Muscle of back (tissue), 11 donors: ENCODE measurements around the gene TBC1D22A. TPM values are rescaled to one million over a fixed set of nuclear protein-coding genes. Genes with fewer than 3 reads are reported as not detected.

Experiments used
- DNase-seq, 3 donors: peaks; one replicate each; pipeline versions ENCODE4 v3.0.0 to v3.0.0-alpha.2; 2013
- polyA plus RNA-seq, 10 donors: library from polyadenylated mRNA; unstranded; fragments of 120-200 nt; gene quantifications; one replicate each; pipeline ENCODE4 v1.2.1, GENCODE V29; 2013; ENCODE audit not compliant: insufficient read length in 10 of 10

Gene TBC1D22A
- polyA plus RNA-seq, 10 donors, result 10.6 to 14.9 (median 13.4) TPM

DNA sequence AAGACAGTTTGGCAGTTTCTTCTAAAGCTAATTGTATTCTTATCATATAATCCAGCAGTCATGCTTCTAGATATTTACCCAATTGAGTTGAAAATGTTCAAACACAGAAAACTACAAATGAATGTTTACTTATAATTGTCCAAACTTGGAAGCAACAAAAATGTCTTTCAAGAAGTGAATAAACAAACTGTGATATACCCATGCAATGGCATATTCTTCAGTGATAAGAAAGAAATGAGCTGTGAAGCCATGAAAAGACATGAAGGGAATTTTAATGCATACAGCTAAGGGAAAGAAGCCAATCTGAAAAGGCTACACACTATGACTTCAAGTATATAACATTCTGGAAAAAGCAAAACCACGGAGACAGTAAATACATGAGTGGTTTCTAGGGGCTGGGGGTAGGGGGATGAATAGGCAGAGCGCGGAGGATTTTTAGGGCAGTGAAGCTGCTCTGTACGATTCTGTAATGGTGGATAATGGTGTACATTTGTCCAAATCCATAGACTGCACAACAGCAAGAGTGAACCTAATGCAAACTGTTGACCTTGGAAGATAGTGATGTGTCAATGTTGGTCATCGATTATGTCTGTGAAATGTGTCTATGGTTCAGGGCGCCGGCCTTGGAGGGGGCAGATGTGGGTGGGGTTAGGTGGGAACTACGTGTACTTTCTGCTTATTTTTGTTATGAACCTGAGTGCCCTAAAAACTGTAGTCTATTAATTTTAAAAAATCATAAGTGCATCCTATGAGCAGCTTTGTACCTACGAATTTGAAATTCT is 424.9 kb downstream of the TBC1D22A start:
- DNase-seq, result no peak

DNA sequence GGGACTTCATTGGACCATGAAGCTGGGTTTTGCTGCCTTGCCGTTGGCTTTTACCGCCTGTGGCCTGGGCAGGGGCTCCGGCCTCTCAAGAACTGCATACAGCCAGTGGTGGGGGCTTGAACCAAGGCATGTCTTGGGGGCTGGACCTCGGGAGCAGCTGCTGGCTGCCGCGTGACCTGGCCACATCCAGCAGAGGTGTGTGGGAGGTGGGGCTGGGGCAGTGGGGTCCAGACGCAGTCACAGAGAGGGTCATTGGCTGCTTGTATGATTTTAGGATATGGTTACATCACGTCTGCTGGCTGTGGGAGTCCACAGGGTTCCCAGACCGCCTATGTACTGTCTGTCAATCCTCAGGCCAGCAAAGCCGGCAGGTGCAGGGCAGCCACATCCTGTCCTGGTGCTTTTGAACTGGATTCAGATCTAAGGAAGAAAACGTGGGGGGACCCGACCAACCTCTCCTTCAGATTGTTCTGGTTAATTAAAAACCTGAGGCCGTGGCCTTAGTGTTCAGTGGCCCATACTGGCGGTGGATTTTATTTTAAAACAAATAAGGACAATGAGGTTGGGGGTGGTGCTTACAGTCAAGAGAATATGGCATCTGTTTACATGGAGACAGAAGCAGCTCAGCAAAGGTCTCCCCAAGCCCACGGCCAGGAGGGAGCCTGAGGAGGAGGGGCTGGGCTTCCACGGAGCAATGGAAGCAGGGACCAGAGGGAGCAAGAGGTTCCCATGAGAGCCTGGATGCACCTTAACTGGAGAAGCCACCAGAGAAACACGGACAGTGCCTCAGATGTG is 426.0 kb downstream of the TBC1D22A start:
- DNase-seq, result no peak

DNA sequence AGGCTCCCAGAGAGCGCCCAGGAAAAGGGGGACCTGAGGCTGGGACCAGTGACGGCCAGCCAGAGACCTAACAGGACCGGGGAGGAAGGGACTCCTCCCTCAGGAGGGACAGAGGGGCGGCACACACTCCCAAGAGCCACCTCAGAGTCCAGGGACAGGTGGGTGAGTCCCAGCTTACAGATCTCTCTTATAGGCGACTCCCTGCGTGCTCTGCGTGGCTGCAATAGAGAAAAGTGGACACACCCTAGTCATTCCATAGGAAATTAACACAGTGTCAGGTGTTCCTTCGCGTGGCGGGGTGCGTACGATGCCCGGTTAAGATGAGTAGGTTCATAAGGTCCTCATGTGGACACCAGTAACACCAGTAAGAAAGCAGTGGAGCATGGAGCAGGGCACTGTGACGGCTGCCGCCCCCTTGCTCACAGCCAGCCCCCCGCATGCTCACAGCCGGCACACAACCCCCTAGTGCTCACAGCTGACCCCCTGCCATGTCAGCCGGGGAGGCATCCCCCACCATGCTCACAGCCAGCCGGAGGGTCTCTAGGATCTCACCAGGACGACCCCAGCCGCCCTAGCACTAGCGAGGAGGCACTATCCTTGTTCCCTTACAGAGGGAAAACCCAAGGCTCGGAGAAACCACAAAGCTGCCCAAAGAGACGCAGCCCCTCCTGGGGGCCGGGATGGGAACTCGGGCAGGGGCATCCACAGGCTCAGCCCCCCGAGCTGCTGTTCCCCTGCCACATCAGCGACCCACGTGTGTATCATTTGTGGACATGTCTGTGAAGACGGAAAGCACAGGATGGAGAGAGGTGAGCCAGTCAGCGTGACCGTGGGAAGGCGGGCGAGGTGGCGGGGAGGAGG is 426.8 kb downstream of the TBC1D22A start:
- no peak for DNase-seq

DNA sequence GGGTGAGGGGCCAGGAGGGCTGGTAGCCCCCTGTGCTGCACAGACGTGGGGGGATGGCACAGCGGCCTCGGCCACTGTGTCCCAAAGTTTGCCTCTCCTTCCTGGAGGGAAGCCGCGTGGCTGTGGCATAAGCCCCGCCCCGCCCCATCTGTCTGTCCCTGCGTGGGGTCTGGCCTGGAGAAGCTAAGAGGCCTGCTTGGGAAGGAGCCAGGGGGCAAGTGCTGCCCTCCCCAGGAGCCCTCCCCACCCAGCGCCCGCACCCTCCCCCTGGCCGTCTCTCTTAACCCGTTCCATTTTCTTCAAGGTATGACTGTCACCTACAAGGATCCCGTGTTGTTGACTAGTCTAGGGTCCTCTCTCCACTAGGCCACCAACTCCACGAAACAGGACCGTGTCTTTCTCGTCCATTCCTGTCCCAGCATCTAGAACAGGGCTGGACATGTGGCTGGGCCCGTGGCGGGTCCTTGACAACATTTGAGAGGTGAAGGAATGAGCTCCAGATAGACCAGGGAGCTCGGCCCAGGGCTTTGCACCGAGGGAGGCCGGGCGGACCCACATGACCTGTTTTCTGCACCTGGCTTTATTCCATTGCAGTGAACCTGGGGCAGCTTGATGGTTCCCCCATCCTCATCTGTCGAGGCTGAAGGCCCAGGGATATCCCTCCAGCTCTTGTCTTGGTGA is 428.0 kb downstream of the TBC1D22A start:
- DNase-seq, result no peak

DNA sequence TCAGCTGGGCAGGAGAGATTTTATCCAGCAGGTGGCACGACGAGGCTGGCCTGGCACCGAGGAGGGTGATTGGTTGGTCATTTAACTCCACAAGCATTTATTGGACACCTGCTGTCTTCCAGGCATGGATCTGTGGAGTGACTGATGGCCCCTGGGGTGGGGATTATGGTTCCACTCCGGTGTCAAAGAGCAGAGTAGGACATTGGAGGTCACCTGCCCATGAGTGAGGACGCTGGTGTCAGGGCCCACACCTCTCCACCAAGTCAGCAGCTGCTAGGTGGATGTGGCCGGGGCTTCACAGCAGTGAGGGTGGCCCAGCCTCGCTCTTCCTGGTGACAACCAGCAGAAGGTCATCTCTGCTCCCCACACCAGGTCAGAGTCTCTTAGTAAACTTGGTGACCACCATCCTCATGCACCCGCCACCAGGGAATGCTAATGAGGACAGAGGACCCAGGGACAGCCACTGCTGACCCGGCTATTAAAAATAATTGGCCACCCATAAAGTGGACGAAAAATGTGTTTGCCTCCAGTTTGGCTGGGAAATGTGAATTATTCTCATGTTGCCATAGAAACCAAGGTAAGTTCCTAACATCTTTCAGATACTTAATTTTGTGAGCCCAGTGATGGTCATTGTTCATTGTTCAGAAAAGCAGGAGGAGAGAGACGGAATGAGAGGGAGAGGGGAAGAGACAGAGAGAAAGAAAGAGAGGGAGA is 428.7 kb downstream of the TBC1D22A start:
- DNase-seq, result no peak

DNA sequence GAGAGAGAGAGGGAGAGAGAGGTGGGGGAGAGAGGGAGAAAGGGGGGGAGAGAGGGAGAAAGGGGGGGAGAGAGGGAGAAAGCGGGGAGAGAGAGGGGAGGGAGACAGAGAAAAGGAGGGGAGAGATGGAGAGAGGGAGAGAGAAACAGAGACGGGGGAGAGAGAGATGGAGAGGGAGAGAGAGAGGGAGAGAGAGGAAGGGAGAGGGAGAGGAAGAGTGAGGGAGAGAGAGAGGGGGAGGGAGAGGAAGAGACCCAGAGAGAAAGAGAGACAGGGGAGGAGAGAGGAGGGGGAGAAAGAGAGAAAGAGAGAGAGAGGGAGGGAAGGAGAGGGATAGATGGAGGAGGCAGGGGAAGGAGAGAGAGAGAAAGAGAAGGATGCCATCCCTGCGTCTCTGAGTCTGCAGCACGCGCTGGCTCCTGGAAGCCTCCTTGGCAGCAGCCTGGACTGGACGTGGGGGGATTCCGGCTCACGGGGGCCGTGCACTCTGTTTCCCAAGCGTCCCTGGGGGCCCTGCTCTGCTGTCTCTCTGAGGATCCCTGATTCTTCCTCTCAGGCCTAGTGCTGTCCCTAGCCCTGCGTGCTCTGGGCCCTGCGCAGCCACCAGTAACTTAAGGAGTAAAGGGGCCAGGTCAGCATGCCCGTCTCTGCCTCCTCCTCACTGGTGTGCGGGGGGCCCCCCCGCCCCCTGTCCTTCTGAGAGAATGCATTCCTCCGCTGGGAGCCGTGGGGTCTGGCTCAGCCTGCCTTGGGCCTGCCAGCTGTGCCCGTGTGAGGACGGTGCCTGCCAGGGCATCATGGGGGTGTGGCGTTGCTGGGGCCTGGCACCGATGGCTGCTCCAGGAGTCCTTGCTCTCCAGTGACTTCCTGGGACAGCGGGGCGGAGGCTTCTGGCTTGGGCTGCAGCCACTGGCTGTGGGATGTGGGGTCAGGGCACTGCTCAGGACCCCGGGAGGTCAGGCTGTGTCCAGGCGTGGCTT is 429.5 kb downstream of the TBC1D22A start:
- no peak for DNase-seq

DNA sequence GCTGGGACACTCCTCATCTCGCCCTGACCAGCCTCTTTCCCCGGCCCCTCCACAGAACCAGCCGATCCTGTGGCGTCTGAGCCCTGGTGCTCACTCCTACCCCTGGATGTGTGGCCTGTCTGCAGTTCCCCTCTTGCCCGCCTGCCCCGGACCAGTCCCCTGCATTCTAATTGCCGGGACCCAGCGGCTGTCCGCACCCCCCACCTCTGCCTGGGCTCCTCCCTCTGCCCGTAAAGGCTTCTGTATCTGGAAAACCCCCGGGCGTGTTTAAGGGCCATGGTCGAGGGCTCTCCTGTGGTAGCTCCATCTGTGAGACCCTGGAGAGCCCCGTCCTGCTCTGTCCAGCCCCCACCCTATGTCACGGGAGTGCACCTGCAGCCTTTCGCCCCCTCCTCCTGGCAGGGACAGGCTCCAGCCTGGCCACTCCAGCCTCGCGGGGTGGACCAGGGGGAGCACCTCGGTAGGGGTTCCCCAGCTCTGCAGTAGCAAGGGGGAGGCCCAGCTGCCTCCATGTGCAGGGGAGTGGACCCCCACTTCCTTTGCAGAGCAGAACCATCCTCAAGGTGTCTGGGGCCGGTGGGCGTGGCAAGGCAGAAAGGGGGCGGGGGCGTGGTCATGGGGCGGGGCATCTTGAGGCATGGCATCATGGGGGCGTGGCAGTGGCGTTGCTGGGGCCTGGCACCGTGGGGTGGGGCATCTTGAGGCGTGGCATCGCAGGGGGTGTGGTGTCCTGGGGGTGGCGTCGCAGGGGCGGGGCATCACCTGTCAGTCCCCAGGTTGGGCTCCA is 430.4 kb downstream of the TBC1D22A start:
- no peak for DNase-seq

DNA sequence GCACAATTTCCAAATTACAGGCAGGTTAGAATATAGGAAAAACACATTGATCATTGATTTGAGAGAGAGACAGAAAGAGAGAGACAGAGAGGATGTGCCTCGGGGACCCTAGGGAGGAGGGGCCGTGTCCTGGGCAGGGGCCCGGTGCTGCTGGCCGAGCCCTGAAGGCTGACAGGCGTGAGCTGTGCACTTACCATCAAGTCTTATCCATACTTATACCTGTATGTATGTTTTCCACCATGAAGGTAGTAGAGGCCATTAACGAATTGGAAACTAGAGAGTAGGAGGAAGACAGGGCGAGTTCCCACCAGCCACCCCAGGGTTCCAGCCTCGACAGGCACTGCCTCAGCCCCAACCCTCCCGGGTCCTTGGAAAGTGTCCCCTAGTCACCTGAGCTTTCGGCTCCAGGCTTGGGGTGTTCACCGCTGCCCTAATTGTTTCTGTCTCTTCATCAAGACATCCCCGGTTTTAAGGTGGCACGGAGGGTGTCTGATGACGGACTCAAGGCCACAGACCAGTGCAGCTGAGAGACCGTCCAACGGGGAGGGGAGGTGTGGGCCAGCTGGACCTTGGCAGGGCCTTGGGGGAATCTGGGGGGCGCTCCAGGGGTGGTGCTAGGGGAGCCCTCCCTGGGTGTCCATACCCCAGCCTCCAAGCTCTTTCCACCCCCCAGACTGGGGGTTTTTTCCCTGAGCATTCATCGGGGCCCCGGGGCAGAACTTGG is 431.3 kb downstream of the TBC1D22A start:
- no peak for DNase-seq

DNA sequence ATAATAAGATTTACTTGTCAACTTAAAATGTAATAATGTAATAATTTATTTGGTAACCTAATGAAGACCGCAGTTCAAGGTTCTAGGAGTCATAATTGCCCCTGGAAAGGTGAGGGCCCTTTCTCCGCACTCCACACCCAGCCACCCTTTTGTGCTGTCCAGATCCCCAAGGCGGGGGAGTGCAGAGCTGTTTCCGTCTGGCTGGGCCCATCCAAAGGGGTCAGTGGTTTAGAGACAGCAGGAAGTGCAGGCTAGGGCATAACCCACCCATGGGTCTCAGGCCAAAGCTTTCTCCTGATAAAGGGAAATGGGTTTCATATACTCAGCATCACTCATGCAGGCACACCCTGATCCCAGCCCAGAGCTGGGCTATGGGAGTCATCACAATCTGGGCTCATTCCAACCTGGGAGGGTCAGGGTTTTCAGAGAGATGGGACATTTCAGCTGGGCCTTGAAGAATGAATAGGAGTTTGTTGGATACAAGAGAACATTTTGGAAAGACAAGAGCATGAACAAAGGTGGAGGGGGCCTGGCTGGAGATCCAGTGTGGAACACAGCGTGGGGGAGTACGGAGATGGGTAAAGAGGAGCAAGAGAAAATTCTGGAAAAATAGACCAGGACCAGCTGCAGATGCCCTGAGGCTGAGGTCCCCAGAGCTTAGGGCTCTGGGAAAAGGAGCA is 432.2 kb downstream of the TBC1D22A start:
- no peak for DNase-seq

DNA sequence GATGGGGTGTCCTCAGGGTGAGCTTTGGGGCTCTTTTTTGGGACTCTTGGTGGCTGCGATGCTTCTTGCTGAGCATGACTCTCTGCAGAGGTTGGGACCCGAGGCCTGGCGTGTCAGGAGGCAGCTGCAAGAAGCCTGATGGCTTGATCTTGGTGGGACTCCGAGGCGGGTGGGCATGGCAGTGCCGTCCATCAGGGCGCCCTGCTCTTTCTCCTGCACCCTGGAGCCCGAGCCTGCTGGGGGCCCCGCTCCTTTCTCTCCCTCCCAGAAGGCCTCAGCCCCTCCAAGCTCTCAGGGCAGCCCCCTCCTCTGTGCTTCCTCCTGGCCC is 432.7 kb downstream of the TBC1D22A start:
- DNase-seq, result no peak

DNA sequence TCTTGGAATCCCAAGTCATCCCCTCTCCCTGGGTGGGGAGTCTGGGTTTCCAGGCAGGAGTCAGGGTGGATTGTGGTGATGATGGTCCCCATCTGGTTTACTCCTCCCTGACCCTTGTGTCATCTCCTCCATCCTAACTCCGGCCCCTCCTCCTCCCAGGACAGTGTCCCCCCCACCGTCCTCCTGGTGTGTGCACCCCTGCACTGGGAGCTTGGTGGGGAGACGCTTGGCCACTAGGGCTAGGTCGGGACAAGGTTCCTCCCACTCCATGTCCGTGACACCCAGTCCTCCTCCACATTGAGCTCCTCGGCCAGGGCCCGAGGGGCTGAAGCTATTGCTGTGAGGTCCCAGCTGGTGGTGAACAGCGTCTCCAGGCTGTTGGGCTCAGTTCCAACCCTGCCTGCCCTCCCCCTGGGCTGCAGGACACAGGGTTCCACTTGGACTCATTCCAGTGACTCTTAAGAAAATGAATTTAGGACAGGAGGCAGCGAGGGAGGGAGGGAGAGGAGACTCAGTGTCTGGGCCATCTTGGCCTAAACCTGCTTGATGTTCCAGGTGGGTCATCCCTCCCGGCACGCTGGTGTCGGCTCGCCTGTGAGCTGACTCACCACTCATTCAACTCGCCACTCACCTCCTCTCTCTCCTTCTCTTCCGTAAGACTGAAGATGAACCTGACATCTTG is 433.2 kb downstream of the TBC1D22A start:
- DNase-seq, result no peak

DNA sequence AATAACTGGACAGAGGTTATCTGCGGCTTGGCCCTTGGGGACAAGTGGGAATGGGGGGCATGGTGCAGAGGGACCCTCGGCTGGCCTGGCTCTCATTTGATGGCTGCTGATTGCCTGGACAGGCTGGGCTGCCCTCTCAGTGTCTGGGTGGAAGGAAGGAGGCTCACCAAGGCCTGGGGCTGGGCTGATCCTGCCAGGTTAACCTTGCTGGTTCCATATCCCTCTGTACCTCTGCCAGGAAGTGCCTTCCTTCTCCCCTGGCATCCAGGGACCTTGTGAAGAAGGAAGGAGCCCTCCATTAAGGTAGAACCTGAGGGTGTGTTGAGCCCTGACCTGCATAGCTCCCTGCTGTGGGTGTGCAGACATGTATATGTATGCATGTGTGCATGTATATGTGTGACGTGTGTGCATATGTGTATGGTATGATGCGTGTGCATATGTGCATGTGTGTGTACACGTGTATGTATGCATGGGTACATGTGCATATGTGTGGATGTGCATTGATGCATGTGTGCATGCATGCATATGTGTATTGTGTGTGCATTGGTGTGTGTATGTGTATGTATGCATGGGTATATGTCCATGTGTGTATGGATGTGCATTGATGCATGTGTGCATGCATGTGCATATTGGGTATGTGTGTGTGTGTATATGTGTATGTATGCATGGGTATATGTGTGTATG is 433.9 kb downstream of the TBC1D22A start:
- no peak for DNase-seq

DNA sequence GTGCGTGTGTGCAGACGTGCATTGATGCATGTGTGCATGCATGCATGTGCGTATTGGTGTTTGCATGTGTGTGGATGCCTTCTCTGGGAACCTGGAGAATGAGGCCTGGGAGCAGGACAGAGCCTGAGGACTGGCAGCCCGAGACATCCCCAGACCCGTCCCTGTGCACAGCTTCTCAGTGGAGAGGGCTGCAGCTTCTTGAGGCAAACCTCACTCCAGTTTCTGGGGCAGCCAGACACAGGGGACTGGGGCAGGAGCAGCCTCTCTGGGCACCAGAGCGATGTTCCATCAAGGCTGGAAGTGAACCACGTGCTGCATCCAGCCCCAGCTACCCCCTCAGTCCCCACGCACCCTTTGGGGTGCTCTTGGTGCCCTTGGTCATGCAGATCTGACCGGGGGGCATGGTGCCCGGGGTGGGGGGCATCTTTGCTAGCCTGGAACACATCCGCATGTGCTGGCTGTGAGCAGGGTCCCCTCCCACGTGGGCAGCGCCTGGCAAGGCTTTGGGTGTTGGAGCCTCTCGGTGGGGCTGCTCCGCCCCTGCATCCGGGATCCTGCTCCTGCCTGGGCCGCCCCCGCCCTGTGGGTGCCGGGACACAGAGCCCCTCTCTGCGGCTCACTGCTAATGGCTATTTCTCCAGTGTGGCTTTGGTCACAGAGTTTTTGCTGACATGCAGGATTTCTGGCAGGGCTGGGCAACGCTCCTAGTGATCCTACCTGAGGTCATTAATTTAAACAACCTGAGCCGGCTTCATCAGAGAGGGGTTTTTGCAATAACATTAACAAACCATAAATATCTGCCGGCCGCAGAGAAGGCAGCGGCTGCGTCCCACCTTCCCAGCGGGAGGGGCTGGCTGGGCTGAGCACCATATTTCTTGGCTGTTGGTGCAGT is 434.7 kb downstream of the TBC1D22A start:
- no peak for DNase-seq

DNA sequence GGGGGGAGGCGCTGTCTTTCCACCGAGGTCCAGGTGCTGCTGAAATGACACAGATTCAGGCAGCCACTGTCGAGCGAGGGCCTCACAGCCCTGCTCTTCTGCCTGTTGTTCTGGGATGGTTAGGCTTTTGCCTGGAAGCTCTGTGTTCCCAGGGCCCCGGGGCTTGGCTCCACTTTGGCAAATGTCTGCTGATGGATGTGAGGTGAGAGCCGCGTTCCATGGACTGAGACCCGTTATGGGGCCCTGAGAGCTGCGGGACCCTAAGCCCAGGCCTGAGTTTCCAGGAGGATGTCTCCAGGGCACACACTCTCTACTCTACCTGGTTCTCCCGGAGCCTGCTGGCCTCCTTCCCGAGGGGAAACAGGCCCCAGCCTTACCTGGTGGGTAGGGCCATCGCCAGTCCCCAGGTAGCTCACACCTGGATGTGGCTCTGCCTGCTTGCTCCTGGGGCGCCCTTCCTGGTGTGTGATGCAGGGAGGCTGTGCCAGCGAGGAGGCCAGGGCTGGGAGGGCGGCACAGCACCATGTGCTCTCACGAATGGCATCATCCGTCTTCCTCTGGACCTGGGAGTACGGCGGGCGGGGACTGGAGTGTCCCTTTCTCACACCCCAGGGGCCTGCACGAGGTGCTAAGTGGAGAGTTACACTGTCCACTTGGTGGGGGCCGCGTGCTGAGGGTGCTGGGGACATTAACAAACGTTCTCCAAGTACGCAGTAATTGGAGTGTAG is 435.5 kb downstream of the TBC1D22A start:
- DNase-seq, result no peak

DNA sequence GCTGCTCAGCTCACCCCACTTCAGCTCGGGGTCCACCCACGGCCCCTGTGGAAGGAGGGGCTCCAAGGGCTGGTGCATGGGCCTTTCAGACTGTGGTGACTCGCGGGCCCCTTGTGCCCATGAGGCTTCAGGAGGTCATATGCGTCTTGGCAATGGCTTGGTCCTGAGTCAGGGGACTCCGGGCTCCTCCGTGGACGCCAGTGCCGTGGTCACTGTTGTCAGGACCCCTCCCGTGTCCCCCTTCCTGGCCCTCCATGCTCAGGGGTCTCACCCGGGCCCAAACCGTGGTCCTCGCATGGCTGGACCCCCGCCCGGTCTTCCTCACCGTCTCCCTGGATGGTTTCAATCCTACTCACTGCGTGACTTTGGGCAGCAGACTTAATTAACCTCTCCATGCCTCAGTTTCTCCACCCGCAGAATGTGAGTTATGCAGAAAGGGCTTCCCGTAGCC is 436.4 kb downstream of the TBC1D22A start:
- no peak for DNase-seq
